Inflammatory macrophage (primary cell): ENCODE measurements around the gene GIMAP7.
A peak's percentile ranks its signal among the peaks of the same experiment; 100 is the strongest.
"Not testable (repeated sequence)": the region's sequence is repeated elsewhere in the genome, so short reads cannot be mapped to it uniquely, and the experiment has no call there.

Experiments
- DNase-seq, 2 donors: peaks; one replicate each; pipeline ENCODE4 v3.0.0-alpha.2; 2020 to 2022

Gene GIMAP7

DNA sequence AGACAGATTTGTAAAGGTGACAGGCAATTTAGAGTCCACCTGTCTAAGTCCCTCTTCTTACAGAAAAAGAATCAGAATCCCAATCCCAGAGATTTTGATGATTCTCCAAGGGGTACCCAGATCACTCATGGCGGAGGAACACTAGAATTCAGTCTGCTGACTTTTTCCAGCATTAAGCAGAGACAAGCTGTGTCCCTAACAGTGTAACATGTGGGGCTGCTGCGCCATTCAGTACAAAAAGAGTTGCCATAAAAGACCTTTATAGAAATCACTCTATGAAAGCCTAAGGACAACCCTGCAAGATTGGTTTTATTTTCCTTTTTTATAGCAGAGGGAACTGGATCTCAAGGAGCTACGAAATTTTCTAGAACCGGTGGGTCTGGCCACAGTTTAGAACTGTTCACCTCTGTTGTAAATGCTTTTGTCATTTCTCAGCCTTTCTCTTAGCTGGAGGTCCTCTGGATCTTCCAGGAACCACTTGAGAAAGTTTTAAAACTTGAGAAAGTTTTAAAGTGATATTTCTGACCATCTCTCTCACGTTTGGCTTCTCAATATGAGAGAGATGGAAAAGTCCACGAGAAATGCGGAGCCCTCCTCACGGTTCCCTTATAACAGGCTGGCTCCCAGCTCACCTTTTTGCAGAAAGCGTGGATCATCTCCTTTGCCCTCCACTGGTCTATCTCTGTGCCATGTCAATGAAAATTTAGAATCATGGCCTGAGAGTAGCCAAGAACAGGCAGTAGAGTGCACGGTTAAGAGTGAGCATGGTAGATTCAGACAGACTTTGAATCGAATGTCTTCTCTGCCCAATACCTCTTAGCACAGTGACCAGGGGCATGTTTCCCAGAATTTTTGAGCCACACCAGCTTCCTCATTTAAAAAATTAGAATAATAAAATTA is 826 bp downstream of the GIMAP7 start:
- peak; percentile 2 to 6 for DNase-seq

DNA sequence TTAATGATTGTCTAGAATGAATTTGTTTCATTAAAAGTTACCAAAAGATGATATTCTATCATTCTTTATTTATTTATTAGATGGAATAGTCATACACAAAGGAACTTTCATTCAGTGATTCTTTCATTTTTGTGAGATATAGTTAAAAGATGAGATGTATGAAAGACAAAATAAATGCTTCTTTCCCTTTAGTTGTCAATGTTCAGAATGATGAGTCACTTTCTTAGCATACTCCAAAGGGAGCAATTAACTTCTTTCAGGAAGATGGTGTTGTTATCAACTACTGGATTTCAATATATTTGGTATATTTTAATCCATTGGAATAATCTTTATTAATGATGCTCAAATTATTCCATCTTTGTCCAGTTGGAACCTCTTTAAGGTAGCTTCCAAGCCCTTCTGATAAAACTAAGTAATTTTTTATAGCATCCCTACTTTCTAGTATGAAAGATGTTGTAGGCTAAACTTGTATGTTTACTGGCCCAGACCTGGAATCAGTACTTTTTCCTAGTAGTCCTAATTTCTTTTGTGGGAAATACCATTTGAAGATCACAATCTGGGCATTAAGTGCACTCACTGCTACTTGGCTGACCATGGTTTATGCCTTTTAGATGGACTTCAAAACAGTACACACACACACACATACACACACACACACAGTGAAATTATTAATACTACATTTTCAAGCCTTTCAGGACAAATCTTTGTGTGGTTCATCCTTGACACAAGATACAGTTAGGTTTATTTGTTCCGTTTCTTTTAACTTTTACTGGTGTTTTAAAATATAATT is 2.5 kb downstream of the GIMAP7 start:
- no peak for DNase-seq

DNA sequence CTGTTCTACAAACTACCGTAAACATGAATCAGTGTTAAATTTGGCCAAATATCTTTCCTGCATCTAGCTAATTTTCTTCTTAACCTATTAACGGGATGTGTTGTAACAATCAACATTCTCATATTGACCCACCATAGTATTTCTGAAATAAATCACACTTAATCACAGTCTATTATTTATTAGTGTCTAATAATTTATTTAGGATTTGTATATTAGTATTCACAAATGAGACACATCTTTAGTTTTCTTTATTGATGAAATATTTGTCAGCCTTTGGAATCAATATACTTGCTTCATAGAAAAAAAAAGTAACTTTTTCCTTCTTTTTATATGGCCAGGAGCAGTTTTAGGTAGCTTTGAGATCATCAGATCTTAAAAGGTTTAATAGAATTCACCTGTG is 4.6 kb downstream of the GIMAP7 start:
- DNase-seq, result no peak

DNA sequence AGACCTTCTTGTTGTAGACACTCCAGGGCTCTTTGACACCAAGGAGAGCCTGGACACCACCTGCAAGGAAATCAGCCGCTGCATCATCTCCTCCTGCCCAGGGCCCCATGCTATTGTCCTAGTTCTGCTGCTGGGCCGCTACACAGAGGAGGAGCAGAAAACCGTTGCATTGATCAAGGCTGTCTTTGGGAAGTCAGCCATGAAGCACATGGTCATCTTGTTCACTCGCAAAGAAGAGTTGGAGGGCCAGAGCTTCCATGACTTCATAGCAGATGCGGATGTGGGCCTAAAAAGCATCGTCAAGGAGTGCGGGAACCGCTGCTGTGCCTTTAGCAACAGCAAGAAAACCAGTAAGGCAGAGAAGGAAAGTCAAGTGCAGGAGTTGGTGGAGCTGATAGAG is 5.5 kb downstream of the GIMAP7 start:
- DNase-seq, result no peak

DNA sequence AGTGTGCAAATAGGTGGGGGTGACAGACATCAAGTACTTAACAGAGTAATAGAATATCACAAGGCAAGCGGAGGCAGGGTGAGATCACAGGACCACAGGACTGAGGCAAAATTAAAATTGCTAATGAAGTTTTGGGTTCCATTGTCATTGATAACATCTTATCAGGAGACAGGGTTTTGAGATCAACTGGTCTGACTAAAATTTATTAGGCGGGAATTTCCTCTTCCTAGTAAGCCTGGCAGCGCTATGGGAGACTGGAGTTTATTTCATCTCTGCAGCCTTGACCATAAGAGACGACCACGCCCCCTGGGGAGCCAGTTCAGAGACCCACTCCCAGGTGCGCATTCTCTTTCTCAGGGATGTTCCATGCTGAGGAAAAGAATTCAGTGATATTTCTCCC is 8.3 kb downstream of the GIMAP7 start:
- DNase-seq, result not testable (repeated sequence)

DNA sequence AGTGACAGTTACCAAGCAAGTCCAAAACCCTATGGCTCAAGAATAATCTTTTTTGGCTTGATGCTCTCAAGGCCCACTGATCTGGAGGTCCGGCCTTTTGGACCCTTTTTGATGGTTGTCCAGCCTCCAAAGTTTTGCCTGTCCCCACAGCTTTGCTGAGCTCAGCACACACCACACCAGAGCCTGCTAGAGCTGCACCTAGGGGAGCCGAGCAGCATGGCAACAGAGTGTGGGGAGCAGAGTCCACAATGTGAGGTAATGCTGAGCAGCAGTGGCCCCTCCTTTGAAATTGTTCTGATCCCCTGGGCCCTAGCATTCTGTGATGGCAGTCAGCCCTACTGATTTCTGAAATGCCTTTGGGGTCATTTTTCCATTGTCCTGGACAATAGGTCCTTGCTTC is 9.3 kb downstream of the GIMAP7 start:
- DNase-seq, result no peak

DNA sequence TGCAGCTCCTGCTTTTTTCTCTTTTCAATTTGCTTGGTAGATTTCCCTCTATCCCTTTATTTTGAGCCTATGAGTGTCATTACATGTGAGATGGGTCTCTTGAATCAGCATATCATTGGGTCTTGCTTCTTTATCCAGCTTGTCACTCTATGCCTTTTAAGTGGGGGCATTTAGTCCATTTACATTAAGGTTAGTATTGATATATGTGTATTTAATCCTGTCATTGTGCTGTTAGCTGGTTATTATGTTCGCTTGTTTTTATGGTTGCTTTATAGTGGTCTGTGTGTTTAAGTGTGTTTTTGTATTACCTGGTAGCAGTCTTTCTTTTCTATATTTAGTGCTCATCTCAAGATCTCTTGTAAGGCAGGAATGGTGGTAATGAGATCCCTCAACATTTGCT is 17.0 kb downstream of the GIMAP7 start:
- no peak for DNase-seq

DNA sequence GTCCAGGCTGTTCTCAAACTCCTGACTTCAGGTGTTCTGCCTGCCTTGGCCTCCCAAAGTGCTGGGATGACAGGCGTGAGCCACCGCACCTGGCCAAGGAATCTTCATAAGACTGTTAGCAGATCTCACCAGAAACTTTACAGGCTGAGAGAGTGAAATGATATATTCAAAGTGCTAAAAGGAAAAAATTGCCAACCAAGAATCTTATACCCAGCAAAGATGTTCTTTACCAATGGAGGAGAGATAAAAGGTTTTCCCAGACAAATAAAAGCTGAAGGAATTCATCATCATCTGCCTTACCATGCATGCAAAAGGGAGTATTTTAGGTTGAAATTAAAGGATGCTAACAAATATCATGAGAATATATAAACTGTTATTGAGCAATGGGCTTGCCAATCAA is 23.6 kb downstream of the GIMAP7 start:
- DNase-seq, result no peak

DNA sequence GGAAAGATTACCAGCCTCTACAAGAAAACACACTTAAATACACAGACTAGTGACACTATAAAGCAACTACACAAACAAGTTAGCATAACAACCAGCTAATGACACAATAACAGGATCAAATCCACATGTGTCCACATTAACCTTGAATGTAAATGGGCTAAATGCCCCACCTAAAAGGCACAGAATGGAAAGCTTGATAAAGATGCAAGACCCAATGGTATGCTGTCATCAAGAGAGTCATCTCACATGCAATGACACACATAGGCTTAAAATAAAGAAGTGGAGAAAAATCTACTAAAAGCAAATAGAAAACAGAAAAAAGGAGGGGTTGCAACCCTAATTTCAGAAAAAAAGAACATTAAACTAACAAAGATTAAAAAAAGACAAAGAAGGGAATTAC is 38.5 kb downstream of the GIMAP7 start:
- DNase-seq, result no peak

DNA sequence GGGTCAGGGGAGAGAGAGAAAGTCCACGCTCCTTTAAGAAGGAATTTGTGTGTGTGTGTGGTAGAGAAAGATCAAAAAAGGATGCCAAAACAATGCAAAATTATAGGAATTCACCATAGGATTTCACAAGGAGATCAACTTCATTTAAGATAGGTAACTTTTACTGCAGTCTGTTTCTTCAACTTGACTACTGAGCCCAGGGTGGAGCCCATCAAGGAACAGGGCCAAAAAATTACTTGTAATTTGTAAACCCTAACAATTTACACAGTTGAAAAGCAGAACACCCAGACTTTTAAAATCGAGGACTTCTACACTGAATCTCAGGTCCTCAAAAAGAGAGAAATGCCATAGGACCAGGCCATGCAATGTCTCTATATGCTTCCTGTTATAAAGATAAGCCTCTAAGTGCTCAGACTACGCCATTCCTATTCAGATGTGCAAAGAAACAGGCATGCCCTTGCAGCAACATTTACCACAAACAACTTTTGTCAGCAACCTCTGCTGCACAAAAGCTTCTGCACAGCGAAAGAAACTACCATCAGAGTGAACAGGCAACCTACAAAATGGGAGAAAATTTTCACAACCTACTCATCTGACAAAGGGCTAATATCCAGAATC is 42.0 kb downstream of the GIMAP7 start:
- DNase-seq, result peak; percentile 6 to 82

DNA sequence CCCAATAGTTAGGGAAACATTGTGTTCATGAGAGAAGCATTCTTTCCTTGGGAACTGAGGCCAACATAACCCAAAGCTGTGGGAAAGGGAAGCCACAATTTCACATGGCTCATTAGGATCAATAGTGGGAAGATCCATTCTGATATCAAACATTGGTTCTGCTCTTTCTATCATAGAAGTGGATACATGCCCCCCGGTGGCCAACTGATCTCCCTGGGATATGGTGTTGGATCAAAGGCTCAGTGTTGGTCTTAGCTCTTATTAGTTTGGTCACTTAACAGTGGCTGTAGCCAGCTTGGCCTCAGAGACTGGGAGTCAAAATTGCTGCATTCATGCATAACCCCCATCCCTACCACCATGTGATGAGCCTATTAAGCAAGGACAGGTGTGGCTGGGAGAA is 45.8 kb downstream of the GIMAP7 start:
- no peak for DNase-seq

DNA sequence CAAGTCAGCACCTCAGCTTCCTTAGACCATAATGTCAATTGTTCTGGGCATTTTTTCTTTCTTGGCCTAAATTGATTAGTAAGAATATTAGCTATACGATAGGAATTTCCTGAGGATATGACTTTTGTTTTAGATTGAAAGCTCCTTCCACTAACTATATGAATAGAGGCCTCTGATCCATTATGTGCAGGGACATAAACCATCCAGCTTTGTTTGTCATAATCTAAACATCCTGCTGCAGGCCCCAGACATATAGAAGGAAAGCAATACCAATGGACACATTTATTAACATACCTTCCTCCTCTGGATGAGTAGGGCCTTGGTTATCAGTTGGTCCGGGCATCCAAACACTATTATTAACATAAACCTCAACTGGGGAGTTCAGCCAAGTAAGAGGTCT is 48.2 kb downstream of the GIMAP7 start:
- DNase-seq, result no peak

DNA sequence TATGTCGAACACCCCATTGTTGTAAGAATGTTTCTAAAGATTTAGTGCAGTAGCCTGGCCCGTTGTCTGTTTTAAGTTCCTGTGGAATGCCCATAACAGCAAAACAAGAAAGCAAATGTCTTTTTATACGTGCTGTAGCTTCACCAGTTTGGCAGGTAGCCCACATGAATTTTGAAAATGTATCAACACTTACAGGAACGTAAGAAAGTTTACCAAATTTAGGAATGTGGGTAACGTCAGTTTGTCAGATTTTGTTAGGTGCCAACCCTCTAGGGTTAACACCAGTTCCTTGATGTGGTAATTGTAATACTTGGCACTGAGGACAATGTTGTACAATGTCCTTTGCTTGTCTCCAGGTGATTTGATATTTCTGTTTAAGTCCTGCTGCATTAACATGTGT is 49.3 kb downstream of the GIMAP7 start:
- DNase-seq, result no peak

DNA sequence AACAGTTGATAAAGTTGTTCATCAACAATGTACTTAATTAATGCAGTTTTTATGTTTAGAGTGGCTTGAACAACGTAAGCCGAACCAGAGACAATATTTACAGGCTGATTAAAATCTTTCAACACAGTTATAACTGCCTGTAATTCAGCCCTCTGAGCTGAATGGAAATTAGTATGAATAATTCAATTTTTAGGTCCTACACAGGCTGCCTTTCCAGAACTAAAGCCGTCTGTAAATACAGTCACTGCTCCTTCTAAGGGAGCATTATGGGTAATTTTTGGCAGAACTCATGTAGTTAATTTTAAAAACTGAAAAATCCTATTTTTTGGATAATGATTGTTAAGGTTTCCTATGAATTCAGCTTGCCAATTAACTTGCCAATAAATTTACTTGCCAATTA is 49.9 kb downstream of the GIMAP7 start:
- DNase-seq, result no peak

DNA sequence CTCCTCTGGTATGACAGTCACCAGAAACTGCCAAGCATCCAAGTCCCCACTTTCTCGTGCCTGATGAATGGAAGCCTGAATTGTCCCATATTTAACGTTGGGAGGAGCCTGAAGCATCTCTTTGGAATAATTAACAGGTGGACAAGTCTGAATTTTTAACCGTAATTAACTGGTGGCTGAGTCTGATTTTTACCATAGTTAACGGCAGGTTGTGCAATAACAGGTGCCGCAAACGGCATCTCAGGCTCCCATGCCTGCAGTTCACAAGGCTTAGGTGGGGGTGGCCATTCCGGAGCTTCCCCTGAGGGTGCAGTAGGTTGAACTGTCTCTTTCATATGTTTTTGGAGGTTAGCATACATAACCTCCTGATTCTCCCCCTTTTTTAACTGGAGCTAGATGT is 50.6 kb downstream of the GIMAP7 start:
- DNase-seq, result no peak

DNA sequence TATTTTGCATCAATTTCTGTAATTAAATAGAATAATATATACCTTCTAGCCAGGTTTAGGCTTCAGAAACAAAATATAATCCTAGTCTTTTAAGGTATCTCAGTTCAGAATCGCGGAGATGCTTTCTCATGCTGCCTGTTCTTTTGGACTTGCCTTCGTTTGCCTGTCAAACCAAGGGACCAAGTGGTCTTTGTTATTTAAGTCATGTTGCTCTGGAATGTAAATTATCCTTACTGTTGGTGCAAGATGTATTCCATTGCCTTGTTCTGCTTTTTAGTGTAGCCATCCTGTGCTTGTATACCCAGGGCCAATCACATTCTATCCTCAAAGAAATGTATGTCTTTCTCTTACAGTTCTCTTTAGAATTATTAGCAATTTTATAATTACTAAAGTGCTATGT is 51.5 kb downstream of the GIMAP7 start:
- DNase-seq, result no peak

DNA sequence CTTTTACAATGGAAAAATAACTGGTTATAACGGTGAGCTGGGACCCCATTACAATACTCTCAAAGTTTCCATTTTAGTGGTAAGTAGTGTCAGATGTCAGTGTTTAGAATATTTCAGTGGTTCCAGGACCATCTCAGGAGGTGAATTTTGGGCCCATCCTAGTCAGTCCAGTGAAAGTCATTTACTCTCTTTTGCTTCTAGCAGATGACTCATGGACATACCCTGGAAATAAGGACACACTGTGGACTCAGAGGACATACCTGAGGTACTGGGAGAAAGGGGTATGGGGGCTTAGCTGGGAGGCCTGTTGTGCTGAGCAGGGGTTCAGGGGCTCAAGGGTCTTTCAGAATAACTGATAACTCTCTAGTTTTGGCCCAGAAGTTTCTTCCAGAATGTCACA is 51.9 kb downstream of the GIMAP7 start:
- no peak for DNase-seq

DNA sequence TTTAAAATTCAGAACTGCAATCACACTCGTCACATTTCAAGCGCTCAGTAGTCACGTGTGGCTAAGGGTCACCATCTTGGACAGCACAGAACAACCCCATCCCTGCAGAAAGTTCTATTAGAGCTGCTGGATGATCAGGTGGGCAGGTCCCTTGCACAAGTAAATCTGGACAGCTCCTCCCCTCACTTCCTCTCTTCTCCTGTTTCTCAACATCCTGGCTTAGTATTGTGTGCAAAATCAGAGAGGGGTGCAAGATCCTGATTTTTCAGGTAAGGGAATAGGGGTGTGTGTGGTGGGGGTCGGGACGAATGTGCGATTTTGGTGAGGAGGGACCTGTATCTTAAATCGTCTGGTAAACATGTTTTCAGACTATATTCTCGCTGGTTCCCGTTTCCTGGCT is 52.5 kb downstream of the GIMAP7 start, which contains the start of gene GIMAP4:
Gene GIMAP4, plus strand, starts transcription at position 222 of the 400 bp plus-strand sequence. CDS start 2,512 bp downstream, outside the sequence.
- DNase-seq, result peak; percentile 65 to 70

DNA sequence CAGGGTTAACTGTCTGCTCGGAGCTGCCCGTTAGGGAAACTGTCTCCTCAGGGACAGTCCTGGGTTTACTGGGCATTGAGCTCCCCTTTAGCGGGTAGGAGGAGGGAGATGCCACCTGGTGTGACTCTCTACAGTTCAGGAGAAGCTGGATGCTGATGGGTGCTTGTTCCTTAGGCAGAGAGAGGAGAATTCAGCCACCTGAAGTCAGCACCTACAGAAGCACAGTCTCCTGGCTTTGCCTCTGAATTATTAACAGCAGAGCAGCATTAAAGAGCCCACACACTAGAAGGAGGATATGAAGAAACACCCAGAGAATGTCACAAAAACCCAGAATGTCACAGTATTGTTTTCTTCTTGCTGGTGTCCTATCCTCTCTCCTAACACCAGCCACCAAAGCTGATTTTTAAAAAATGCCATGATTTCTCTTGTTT is 53.2 kb downstream of the GIMAP7 start:
- peak; percentile 37 to 43 for DNase-seq

DNA sequence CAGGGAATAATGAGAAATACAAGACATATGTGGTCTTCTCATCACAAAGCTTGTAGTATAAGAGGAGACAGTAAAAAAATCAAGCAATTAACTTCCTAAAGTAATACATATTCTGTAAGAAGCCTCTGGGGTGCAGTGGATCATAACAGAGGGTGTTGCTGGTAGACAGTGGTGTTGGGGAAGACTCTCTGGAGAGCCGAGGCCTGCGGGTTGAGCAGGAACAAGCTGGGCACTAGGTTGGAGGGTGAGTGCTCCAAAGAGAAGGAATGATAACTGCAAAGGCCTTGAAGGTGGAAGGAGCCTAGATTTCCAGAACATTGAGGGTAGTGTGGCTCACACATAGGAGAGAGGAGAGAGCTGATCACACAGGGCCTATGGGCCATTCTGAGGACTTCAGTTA is 54.0 kb downstream of the GIMAP7 start:
- peak; percentile 34 to 42 for DNase-seq

DNA sequence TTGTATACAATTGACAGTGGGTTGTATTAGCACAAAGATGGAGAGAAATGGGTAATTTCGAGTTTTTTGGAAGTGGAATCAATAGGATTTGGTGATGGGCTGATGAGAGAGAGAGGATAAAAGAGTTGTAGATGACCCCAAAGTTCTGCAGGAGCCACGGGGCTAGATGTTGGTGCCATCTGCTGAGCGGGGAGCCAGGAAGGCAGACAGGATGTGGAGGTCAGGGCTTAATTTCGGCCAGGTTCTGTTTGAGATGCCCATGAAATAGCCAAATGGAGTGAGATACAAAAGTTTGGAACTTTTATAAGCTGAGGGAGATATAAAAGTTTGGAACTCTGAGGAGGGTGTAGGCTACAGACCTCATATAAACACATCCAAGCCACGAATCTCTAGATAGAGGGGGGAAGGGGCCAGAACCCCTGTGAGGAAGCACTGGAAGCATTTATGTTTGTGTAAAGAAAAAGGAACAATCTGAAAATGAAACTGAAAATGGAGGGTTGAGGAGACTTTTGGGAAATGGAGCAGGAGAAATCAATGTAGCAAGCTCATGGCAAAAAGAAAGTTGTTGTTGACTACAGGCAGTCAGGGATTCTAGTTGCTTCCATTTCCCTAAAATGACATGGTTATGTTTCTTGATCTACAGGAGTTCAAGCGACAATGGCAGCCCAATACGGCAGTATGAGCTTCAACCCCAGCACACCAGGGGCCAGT is 54.7 kb downstream of the GIMAP7 start:
- peak; percentile 31 to 54 for DNase-seq
